Mammary epithelial cell (primary cell): Measurements from ENCODE around the gene SLC22A1.

Experiments
- CTCF ChIP-seq, 2 donors: IDR thresholded peaks in 1 of 2; conservative IDR thresholded peaks in 1 of 2; 2 replicates each; pipeline ENCODE4 v1.5.1; 2011 to 2012; ENCODE audit warnings: inconsistent platforms in 2 of 2, low read length in 2 of 2, mild to moderate bottlenecking in 2 of 2, control low read depth in 1 of 2, low read depth in 1 of 2; ENCODE audit not compliant: insufficient read depth in 1 of 2; ENCODE audit errors: extremely low read depth in 1 of 2
- EZH2 ChIP-seq: IDR thresholded peaks from 2 replicates; pipeline ENCODE4 v1.6.1; 2012; ENCODE audit warnings: low read length, inconsistent platforms, borderline replicate concordance

DNA sequence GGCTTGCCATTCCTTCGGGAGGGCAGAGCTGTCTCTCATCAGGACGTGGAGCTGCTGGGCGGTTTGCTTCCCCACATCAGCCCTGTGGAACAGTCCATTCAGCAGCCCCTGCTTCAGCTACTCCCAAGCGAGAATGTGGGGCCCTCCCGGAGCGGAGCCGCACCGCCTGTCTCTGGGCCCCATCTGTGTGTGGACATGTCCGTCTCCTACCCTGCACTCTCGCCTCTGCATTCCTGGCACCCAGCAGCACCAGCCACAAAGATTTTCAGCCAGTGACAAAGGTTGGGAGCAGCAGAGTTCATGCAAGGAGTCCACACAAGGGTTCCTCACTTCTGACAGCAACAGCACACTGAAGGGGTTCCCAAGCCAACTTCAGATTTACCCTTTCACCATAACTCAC is 29.0 kb upstream of the SLC22A1 start:
- no peak for TF ChIP-seq CTCF (conservative IDR thresholded peaks at IDR 0.05 in 1 of 2, IDR thresholded peaks at IDR 0.05 in 1 of 2; ENCODE audit: extremely low read depth in 1 of 2, insufficient read depth in 1 of 2, low read depth in 1 of 2, low read length in 2 of 2)
- TF ChIP-seq EZH2 = no peak
